ENCODE data around the gene MPRIP. TPM values are rescaled to one million over a fixed set of nuclear protein-coding genes. Genes with fewer than 3 reads are reported as not detected.

Gene MPRIP
- total and polyA plus RNA-seq, 2 of the 13 experiments (the other 11 are each of a cell fraction or from before 2014, with no cell fraction given): 50.2 to 52.4 TPM

- intact Hi-C loops (cut with micrococcal nuclease; ENCODE audit: unreplicated experiment): no loop called here
- ChIA-PET POLR2A (no interaction called here), CTCF (ENCODE audit: low intra/inter-chr PET ratio, low total read pairs) (no interaction called here)
- no peaks in the 10 kb centered on the region for H3K36me3 ChIP-seq (replicated peaks in 1 of 2; ENCODE audit: control insufficient read depth in 1 of 2, insufficient read depth in 2 of 2, low read length in 2 of 2)
- peaks cover 41% of the 10 kb centered on the region for H3K4me1 ChIP-seq (ENCODE audit: insufficient read depth, low read length)
- WGBS (ENCODE audit: low lambda C conversion rate): 65% methylated on average over 5 of the region's 5 CpGs
- no peak overlapping the region for H2AFZ ChIP-seq (ENCODE audit: low read length)
- no peaks in the 10 kb centered on the region for H4K20me1 ChIP-seq (ENCODE audit: insufficient read depth, low read length)
- no peak overlapping the region for H3K9ac ChIP-seq (ENCODE audit: insufficient read depth, low read depth, low read length)
- TF ChIP-seq MYC (CRISPR knock-in tag; IDR thresholded peaks at IDR 0.05; ENCODE audit: borderline replicate concordance) (no peak), POLR2AphosphoS5 (IDR thresholded peaks at IDR 0.05; ENCODE audit: low read depth, low read length) (no peak), HOXD1 (CRISPR knock-in tag; IDR thresholded peaks at IDR 0.05) (no peak), REPIN1 (CRISPR knock-in tag; IDR thresholded peaks at IDR 0.05; ENCODE audit: borderline replicate concordance, low read depth) (no peak), AGO2 (optimal IDR thresholded peaks at IDR 0.05; ENCODE audit: low read depth, low read length) (no peak), TGIF2 (CRISPR knock-in tag; IDR thresholded peaks at IDR 0.05) (no peak), CREB1 (IDR thresholded peaks at IDR 0.05) (no peak), CREB1 (CRISPR knock-in tag; IDR thresholded peaks at IDR 0.05) (no peak), ZNF430 (CRISPR knock-in tag; IDR thresholded peaks at IDR 0.05) (no peak), ZNF331 (CRISPR knock-in tag; IDR thresholded peaks at IDR 0.05) (no peak), HOMEZ (CRISPR knock-in tag; IDR thresholded peaks at IDR 0.05; ENCODE audit: low read depth) (no peak), SYNCRIP (IDR thresholded peaks at IDR 0.05; ENCODE audit: insufficient read depth, low read depth, low read length) (no peak), SRSF1 (optimal IDR thresholded peaks at IDR 0.05; ENCODE audit: low read depth, low read length) (no peak)
- H3K4me3 ChIP-seq (replicated peaks in 1 of 3; ENCODE audit: insufficient read depth in 1 of 3, low read depth in 2 of 3, low read length in 3 of 3): no peak overlapping the region
- H3K27ac ChIP-seq (ENCODE audit: extremely low read length, insufficient read depth, low read length): no peak overlapping the region
- no peak for FAIRE-seq
- in situ Hi-C loops (cut with HindIII; ENCODE audit: extremely low pct_ligation_motif_present, low pct_unique_long_range_greater_than_20kb): no loop called here
- no peaks in the 10 kb centered on the region for H3K9me3 ChIP-seq (ENCODE audit: low read length)
- H3K27me3 ChIP-seq (ENCODE audit: control insufficient read depth in 1 of 2, insufficient read depth in 2 of 2, low read length in 2 of 2): peaks cover 0 to 2% of the 10 kb centered on the region in 2 experiments; a peak in 2 of 5 replicates
- DNase-seq (ENCODE audit: low spot score): no peak
- no peaks in the 10 kb centered on the region for H3K79me2 ChIP-seq (ENCODE audit: insufficient read depth, low read length)
- BruUV-seq (replicated peaks): no TSS peak
- H3K4me2 ChIP-seq (ENCODE audit: low read depth, low read length): no peak overlapping the region
- ATAC-seq: no peak
Observed at GRCh38 chr17:17019430-17019762, 22.9 kb upstream of the MPRIP start.
